HG03045 (cell line): ENCODE results near the gene KCNA10.
"Not testable (repeated sequence)": the region's sequence is repeated elsewhere in the genome, so short reads cannot be mapped to it uniquely, and the experiment has no call there.

Source experiments
- ATAC-seq: cut with Tn5 transposase; IDR thresholded peaks from one replicate; pipeline ENCODE4 v1.9.1; 2021; ENCODE audit warnings: mild to moderate bottlenecking, moderate library complexity; ENCODE audit not compliant: unreplicated experiment

The KCNA10 gene

DNA sequence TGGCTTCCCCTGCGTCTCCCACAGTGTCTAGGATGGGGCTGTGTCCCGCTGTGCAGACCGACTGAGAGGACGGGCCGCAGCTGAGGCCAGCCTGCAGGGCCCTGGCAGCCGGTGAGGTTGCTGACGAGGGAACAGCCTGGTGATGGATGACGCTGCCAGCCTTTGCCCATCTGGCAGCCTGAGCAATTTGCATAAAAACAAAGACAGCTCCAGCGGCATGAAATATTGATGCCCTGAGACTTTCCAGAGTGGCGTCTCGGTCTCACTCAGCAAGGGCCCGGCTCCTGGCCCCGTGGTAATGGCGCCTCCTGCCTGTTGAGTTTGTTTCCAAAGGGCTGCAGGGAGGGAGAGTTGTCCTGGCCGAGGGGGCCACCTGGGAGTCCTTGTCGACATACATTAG, 19.1 kb upstream of the KCNA10 start:
- no peak for ATAC-seq

- no peak for ATAC-seq
These were observed 17.0 kb upstream of the KCNA10 start for GRCh38 chr1:110535985-110536384.

DNA sequence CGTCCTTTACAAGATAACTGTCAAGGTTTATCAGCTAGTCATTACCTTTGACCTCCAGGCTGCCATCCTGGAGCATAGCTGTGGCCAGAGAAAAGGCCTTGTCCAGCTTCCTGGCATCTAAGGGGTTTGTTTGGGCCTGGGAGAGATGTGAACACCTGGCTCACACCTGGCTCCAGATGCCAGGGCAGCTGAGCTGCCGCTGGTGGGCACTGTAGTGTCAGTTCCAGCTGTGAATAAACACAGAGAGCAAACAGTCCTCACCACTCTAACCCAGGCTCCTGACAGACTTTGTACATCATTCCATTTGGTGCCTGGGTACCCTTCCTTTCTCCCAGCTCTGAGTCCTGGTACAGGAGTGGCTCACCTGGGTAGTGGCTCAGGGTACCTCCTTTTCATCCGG, 14.3 kb upstream of the KCNA10 start:
- no peak for ATAC-seq

- ATAC-seq: no peak
These were observed 10.0 kb upstream of the KCNA10 start for GRCh38 chr1:110529011-110529410.

DNA sequence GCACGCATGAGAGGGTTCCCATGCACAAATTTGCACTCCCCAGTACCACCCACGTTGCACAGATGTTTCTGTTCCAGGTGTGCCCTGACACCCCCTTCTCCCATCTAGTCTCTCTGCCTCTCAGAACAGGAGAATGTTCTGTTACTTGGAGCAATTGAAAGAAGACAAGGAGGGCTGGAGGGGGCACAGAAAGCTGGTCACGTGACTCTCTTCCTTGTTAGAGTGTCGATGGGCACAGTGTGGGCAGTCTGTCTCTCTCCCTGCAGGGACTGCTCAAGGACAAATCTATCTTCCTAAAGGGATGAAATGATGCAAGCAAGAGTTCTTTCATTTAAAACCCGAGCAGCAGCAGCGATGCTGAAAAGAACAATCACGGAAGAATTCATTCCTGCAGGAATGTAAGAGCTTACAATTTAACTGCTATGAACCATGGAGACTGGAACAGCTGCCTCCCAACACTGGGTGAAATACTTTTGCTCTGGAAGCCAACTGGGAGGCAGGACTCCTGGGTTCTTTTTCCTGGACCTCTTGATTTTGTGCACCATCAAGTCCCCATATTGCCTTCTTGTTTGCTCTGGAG, 7.3 kb upstream of the KCNA10 start:
- no peak for ATAC-seq

GRCh38 chr1:110525249-110525595, 6.2 kb upstream of the KCNA10 start:
- no peak for ATAC-seq

DNA sequence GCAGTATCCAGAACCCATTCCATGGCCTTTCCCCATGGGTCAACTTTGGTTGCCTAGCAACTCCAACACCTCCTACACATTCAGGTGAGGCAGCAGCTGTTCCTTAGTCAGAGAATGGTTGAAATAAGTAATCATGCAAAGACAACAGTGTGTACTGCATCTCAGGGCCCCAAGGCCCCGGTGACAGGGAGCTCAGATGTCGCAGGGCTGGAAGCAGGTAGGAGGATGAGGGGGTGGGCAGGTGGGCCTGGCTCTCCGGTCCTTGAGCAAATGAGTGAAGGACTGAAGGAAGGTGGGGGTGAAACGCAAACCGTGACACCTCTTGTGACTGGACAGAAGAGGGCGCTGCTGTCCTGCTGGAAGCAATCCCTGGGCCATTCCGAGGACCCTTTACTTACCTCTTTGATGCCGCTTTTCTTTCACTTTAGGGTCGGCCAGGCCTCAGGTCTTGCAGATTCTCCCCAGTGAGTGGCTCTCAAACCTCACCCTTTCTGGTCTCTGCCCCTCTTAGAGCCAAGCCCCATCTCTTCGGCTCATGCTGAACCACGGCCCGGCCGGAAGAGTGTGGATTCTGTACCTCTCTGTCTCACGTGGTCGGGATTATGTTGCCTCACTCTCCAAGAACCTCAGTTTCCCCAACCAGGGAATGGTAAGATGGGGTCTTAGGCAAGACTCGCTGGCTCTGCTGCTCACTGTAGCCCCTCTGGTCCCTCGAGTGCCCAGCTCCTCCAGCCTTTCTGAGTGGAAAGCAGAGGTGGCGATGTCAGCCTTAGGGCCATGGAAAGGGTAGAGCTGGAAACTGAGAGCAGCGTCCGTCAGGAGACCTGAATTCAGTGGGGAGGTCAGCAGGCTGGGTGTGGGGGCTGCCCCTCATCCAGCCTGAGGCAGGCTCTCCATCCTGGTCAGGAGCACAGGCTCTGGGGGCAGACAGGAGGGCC, 5.6 kb upstream of the KCNA10 start:
- no peak for ATAC-seq

DNA sequence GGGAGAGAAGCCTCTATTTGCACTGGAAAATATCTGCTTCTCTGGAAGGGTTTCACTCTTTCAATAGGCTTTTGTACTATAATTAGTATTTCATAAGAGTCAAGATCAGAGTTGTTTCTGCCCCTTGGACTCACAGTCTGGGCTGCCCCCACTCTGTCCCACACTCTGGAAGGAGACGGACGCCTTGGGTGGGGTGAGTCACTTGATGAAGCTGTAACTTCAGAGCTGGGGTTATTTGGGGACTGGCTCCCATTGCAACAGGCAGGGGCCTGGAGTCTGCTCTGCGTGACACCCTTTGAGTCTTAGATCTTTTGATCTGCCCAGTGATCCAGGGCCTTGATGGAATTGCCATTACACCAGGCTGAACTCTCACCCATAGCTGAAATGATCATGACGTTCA, 4.0 kb upstream of the KCNA10 start:
- ATAC-seq: no peak

- no peak for ATAC-seq
These were observed 3.6 kb upstream of the KCNA10 start for GRCh38 chr1:110522560-110522959.

- ATAC-seq: no peak
These were observed 1.9 kb upstream of the KCNA10 start for GRCh38 chr1:110520827-110521226.

DNA sequence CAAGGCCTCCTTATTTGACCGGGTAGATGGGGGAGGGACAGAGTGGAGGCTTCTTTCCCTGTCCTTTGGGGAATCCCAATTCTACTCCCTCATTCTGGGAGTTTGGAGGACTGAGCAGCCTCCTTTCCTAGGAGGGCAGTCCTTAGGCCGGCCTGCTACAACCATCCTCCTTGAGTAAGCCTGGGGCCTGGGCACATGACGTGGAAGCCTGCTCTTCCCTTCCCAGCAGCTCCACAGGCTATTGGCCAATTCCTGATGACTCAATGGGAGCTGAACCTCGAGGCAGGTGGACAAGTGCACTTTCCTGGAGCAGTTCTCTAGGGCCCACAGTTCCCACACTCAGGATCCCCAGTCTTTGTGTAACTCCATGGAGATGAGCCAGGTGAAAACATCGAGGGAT, 3.1 kb downstream of the KCNA10 start:
- no peak for ATAC-seq

DNA sequence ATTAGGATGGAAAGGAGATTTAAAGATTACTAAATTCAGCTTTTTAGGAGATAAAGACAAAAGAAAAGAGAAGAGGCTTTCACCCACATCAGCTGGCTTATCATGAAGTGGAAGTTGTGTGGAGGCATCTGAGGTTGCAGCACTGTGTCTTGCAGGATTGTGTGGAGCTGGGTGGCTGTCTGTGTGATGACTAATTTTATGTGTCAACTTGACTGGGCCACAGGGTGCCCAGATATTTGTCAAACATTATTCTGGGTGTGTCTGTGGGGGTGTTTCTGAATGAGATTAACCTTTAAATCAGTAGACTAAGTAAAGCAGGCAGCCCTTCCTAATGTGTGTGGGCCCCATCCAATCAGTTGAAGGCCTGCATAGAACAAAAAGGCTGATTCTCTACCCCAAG, 3.9 kb downstream of the KCNA10 start:
- ATAC-seq: no peak

- no peak for ATAC-seq
These were observed 5.5 kb downstream of the KCNA10 start for GRCh38 chr1:110513511-110513910.

GRCh38 chr1:110511436-110511835, 7.5 kb downstream of the KCNA10 start:
- no peak for ATAC-seq

GRCh38 chr1:110510921-110511320, 8.1 kb downstream of the KCNA10 start:
- not testable (repeated sequence) for ATAC-seq

DNA sequence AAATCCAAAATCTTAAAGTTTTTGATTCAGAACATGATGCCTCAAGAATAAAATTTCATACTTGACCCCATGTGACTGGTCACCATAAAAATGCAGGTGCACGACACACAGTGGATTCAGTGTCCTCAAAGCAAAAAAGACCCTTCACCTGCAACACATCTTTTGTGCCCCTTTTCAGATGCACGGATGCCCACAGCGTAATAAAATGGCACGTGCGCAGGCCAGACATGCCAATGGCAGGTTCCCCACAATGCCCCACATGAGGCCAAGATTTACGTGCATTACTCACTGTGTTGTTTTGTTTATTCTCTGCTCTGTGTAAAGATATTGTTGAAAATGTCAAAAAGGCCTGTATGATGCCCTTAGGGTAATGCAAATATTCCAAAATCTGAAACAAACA, 9.3 kb downstream of the KCNA10 start:
- ATAC-seq: no peak

DNA sequence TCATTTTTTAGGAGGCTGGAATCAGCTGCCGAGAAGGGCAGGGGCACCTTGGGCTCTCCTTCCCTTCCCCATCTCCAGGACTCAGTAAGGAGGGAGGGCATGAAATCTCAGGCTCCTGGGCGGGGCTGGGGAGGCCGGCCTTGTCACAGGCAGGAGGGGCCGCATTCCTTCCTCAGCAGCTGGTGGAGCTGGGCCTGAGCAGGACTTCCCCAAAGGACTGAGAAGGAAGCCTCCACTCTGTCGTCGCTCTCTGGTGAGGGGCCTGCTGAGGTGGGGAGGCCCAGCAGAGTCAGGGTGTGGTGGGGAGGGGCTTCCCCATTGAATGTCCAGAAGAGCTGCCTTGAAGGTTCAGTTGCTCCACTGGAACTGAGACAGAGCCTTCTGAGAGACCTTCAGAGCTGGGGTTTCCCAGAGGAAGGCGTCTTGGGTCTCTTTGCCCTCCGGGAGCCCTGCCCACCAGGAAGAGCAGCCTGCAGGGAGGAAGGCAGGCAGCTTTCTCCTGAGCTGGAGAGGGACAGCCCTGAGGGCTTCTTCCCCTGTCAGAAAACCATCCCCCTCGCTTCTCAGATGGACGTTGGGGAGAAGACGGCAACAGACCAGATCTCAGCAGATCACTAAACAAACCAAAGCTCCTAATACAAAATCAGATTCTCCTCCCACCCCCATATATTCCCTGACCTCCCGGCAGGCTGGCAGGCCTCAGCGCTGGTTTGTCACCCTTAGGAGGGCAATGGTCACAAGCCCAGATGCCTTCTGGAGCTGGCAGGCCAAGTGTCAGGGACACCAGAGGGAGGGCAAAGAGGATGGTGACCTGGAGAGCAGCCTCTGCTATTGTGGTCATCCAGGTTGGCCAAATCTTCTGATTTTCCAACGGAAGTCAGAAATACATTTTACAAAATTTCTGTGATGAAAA, 10.7 kb downstream of the KCNA10 start:
- no peak for ATAC-seq

GRCh38 chr1:110506541-110506940, 12.4 kb downstream of the KCNA10 start:
- ATAC-seq: no peak

GRCh38 chr1:110505596-110505995, 13.4 kb downstream of the KCNA10 start:
- no peak for ATAC-seq

DNA sequence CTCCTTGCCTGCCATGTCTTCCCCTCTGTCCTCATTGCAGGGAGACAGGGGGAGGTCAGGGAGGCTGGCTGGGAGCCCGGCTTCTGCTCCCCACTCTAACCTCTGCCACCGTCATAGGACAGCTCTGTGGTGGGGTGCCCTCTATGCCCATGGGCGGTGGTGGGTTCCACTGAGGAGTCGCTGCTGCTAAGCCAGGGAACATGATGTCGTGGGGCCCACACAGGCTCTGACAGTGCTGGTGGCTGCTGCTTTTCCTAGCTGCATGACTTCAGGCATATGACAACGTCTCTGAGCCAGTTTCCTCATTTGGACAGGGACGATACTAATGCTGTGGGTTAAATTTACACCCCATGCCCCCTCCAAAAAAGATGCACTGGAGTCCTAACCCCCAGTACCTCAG, 14.7 kb downstream of the KCNA10 start:
- no peak for ATAC-seq

GRCh38 chr1:110503471-110503870, 15.5 kb downstream of the KCNA10 start:
- no peak for ATAC-seq
